HepG2 (cell line): Measurements from ENCODE around the gene GAL3ST2. TPM values are rescaled to one million over a fixed set of nuclear protein-coding genes. Genes with fewer than 3 reads are reported as not detected.
A peak's percentile ranks its signal among the peaks of the same experiment; 100 is the strongest.

ENCODE experiments used
- ATAC-seq: fragments of 200-7000 bp; cut with Tn5 transposase; 3 replicates; pipeline ENCODE4 v1.9.1; 2020; ENCODE audit warnings: mild to moderate bottlenecking, moderate library complexity
- BruUV-seq: library from RNA; stranded (reverse); fragments of 400-500 nt; replicated peaks from 2 replicates; lab custom pipeline; 2021; lab: Mats Ljungman, UMichigan
- CTCF ChIA-PET: fragments of 300-600 bp; formaldehyde crosslinking; extraction: SDS; loops from one replicate; lab custom pipeline; 2021; ENCODE audit warnings: low total read pairs, inconsistent platforms, low intra/inter-chr PET ratio; lab: Yijun Ruan, JAX
- POLR2A ChIA-PET: fragments of 350-600 bp; sonication (Branson Sonifier 250); formaldehyde crosslinking; loops from one replicate; lab custom pipeline; 2020; ENCODE audit warnings: antibody characterized with exemption, inconsistent platforms; lab: Yijun Ruan, JAX
- DNase-seq: peaks from one replicate; pipeline ENCODE4 v3.0.0-alpha.2; 2015; ENCODE audit warnings: low spot score
- FAIRE-seq: peaks from 3 replicates; lab custom pipeline; 2011; peaks lifted over from hg19 to GRCh38; lab: Jason Lieb, UNC
- H2AFZ ChIP-seq: one replicate; pipeline ENCODE4 v1.6.1; 2011; ENCODE audit warnings: low read length, inconsistent platforms
- H3K27ac ChIP-seq: fragments of 300-600 bp; 3 replicates; pipeline ENCODE4 v1.8.0; 2011; ENCODE audit warnings: mixed run types, mild to moderate bottlenecking, mixed read lengths, low read length, inconsistent platforms; ENCODE audit not compliant: insufficient read depth; ENCODE audit errors: extremely low read length
- H3K27me3 ChIP-seq, 2 experiments: fragments of 200-600 bp in 1 of 2; 2 replicates in 1 of 2; 3 replicates in 1 of 2; pipeline versions ENCODE4 v1.6.0 to v1.8.0; 2011; ENCODE audit warnings: low read length in 2 of 2, mild to moderate bottlenecking in 2 of 2, moderate library complexity in 2 of 2, inconsistent platforms in 1 of 2; ENCODE audit not compliant: insufficient read depth in 2 of 2, control insufficient read depth in 1 of 2
- H3K36me3 ChIP-seq, 2 experiments: fragments of 200-600 bp in 1 of 2; replicated peaks in 1 of 2; 2 replicates in 1 of 2; 3 replicates in 1 of 2; pipeline versions ENCODE4 v1.5.1 to v1.8.0; 2011; ENCODE audit warnings: low read length in 2 of 2, inconsistent platforms in 1 of 2; ENCODE audit not compliant: insufficient read depth in 2 of 2, control insufficient read depth in 1 of 2
- H3K4me1 ChIP-seq: 2 replicates; pipeline ENCODE4 v1.5.1; 2012; ENCODE audit warnings: low read length, inconsistent platforms; ENCODE audit not compliant: insufficient read depth
- H3K4me2 ChIP-seq: 2 replicates; pipeline ENCODE4 v1.6.0; 2011; ENCODE audit warnings: low read depth, low read length, inconsistent platforms
- H3K4me3 ChIP-seq, 3 experiments: fragments of 200-600 bp in 1 of 3; sonication (generic), shearing (Covaris generic) in 1 of 3; replicated peaks in 1 of 3; 2 replicates each; pipeline ENCODE4 v1.5.1; 2011 to 2016; ENCODE audit warnings: low read length in 3 of 3, inconsistent platforms in 2 of 3, low read depth in 2 of 3, mild to moderate bottlenecking in 2 of 3, control low read depth in 1 of 3, mixed read lengths in 1 of 3; ENCODE audit not compliant: insufficient read depth in 1 of 3
- H3K79me2 ChIP-seq: one replicate; pipeline ENCODE4 v1.6.1; 2011; ENCODE audit warnings: low read length, inconsistent platforms; ENCODE audit not compliant: insufficient read depth
- H3K9ac ChIP-seq: 2 replicates; pipeline ENCODE4 v1.6.0; 2011; ENCODE audit warnings: mild to moderate bottlenecking, low read depth, low read length, inconsistent platforms; ENCODE audit not compliant: insufficient read depth
- H3K9me3 ChIP-seq: 2 replicates; pipeline ENCODE4 v1.5.1; 2012; ENCODE audit warnings: mild to moderate bottlenecking, low read length
- H4K20me1 ChIP-seq: 2 replicates; pipeline ENCODE4 v1.6.0; 2011; ENCODE audit warnings: inconsistent platforms, mild to moderate bottlenecking, low read length, moderate library complexity; ENCODE audit not compliant: insufficient read depth
- AGO1 ChIP-seq: fragments of 200-400 bp; formaldehyde crosslinking; IDR thresholded peaks from 2 replicates; pipeline ENCODE4 v1.6.1; 2017; ENCODE audit warnings: mild to moderate bottlenecking, low read depth, low read length, moderate library complexity; ENCODE audit not compliant: poor library complexity, severe bottlenecking
- CHD2 ChIP-seq: IDR thresholded peaks from 2 replicates; pipeline ENCODE4 v1.6.1; 2011; ENCODE audit warnings: low read depth, low read length, improper control_type of control experiment
- GMEB1 ChIP-seq: sonication (generic); formaldehyde crosslinking; IDR thresholded peaks from 2 replicates; pipeline ENCODE4 v1.5.1; 2020; ENCODE audit warnings: missing genetic modification reagents, mild to moderate bottlenecking, borderline replicate concordance
- MATR3 ChIP-seq: sonication (generic); formaldehyde crosslinking; IDR thresholded peaks from 2 replicates; pipeline ENCODE4 v1.4.0; 2020; ENCODE audit warnings: missing genetic modification reagents
- NR2F2 ChIP-seq: IDR thresholded peaks from 2 replicates; pipeline ENCODE4 v1.6.1; 2012; ENCODE audit warnings: low read depth, inconsistent platforms, borderline replicate concordance
- RFXANK ChIP-seq: IDR thresholded peaks from 2 replicates; pipeline ENCODE4 v1.6.1; 2016
- SMC3 ChIP-seq: IDR thresholded peaks from 2 replicates; pipeline ENCODE4 v1.6.1; 2011; ENCODE audit warnings: low read length, improper control_type of control experiment
- SRF ChIP-seq: IDR thresholded peaks from 2 replicates; pipeline ENCODE4 v1.6.1; 2011; ENCODE audit warnings: mild to moderate bottlenecking, low read depth, low read length, moderate library complexity
- THAP7 ChIP-seq: sonication (generic); formaldehyde crosslinking; IDR thresholded peaks from 2 replicates; pipeline ENCODE4 v1.8.1; 2023; ENCODE audit warnings: mild to moderate bottlenecking, missing genetic modification reagents
- THYN1 ChIP-seq: sonication (generic); formaldehyde crosslinking; IDR thresholded peaks from 2 replicates; pipeline ENCODE4 v1.8.1; 2023; ENCODE audit warnings: low read depth, mild to moderate bottlenecking, moderate library complexity, missing genetic modification reagents, borderline replicate concordance
- ZFP36L1 ChIP-seq: sonication (generic); formaldehyde crosslinking; IDR thresholded peaks from 2 replicates; pipeline ENCODE4 v1.8.0; 2022; ENCODE audit warnings: mild to moderate bottlenecking, missing genetic modification reagents, moderate library complexity
- ZNF343 ChIP-seq: sonication (generic); formaldehyde crosslinking; IDR thresholded peaks from 2 replicates; pipeline ENCODE4 v1.4.0; 2020; ENCODE audit warnings: mild to moderate bottlenecking, missing genetic modification reagents
- ZNF510 ChIP-seq: sonication (generic); formaldehyde crosslinking; IDR thresholded peaks from 2 replicates; pipeline ENCODE4 v1.4.0; 2020; ENCODE audit warnings: low read depth, mild to moderate bottlenecking, missing genetic modification reagents
- ZNF572 ChIP-seq: sonication (generic); formaldehyde crosslinking; IDR thresholded peaks from 2 replicates; pipeline ENCODE4 v1.5.1; 2020; ENCODE audit warnings: mild to moderate bottlenecking, missing genetic modification reagents
- ZNF790 ChIP-seq: sonication (generic); formaldehyde crosslinking; IDR thresholded peaks from 2 replicates; pipeline ENCODE4 v1.8.0; 2022; ENCODE audit warnings: missing genetic modification reagents, mild to moderate bottlenecking, borderline replicate concordance
- WGBS: methylation state at CpG from one replicate; pipeline ENCODE4 v1.1.6; 2017; ENCODE audit warnings: low lambda C conversion rate; 5-methylcytosine and 5-hydroxymethylcytosine counted together
- in situ Hi-C: cut with HindIII; loops from 2 replicates; pipeline ENCODE4 v1.10.0; 2017; ENCODE audit warnings: low pct_unique_long_range_greater_than_20kb; ENCODE audit not compliant: extremely low pct_ligation_motif_present
- intact Hi-C: fragments of 100-400 bp; cut with micrococcal nuclease; formaldehyde crosslinking; loops from one replicate; pipeline ENCODE4 v1.10.0; 2022; ENCODE audit not compliant: unreplicated experiment
- polyA plus RNA-seq, 8 experiments: library from polyadenylated mRNA; depleted of rRNA in 3 of 8; stranded (reverse) in 7 of 8; unstranded in 1 of 8; fragments of >200 nt; fragmentation: Illumina TruSeq in 4 of 8; extraction: Trizol in 4 of 8; gene quantifications; 2 replicates each; pipeline versions ENCODE4 v1.2.1 to v1.2.3, GENCODE V29; 2011 to 2016; ENCODE audit warnings: low read depth in 4 of 8, missing spikeins in 1 of 8, mixed read lengths in 1 of 8; ENCODE audit not compliant: insufficient read depth in 1 of 8
- total RNA-seq, 5 experiments: library from RNA; depleted of rRNA; stranded (reverse); fragments of >200 nt; fragmentation: Illumina TruSeq; extraction: Trizol; gene quantifications; 2 replicates each; pipeline ENCODE4 v1.2.3, GENCODE V29; 2016; ENCODE audit warnings: low read depth in 1 of 5
- TF ChIP-seq, protein P1 (sequence below): sonication (generic); formaldehyde crosslinking; IDR thresholded peaks from 2 replicates; pipeline ENCODE4 v1.4.0; 2020; ENCODE audit warnings: missing genetic modification reagents

GAL3ST2 gene
- total and polyA plus RNA-seq, 2 of the 13 experiments (the other 11 are each of a cell fraction or from before 2014, with no cell fraction given) = 0.17 to 0.20 TPM

DNA sequence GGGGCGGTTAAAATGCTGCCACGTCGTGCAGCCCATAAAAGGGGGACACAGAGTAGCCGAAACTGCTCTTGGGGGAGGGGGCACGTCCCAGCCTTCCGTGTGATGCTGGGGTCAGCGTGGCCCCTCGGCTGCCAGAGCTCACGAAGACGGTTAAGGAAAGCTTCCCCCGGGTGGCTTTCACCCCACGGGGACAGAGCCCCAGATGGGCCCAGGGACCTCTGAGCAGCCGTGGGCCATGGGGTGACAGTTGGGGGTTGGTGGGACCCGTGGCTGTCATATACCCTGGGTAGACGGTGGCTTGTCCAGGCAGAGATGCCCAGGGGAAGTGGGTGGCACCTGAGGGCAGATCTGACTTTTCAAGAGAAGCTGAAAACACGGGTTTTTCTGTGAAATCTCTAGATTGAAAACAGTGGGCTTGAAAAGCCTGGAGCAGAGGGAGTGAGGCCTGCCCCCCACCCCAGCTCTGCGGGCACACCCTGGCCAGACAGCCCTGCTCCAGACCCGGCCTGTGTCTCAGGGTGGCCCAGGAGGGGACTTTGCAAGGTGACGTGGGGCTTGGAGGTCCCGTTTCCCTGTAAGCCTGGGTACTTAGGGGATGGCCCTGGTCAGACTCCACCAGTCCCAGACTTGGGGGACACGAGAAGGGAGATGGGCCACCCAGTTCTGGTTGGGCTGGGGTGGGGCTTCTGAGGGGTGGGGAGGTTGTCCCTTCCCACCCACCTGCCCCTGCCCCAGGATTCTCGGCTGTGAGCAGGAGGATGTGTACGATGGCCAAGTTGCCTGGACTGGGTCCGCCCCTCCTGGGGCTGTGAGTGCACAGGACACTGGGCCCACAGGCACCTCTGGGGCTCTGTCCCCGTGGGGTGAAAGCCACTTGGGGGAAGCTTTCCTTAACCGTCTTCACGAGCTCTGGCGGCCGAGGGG lies 33.0 kb downstream of the GAL3ST2 start:
- peak; percentile 14 for ATAC-seq
- TF ChIP-seq, protein P1, sequence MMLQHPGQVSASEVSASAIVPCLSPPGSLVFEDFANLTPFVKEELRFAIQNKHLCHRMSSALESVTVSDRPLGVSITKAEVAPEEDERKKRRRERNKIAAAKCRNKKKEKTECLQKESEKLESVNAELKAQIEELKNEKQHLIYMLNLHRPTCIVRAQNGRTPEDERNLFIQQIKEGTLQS (CRISPR knock-in tag) = peak; percentile 18; the same call in 1 of the 2 replicates
- TF ChIP-seq NR2F2 (0 out of 2 replicates have a peak, but pooled peaks have one; percentile 5), SMC3 (no peak), AGO1 (peak; percentile 70), SRF (peak; percentile 80), ZNF343 (0 out of 2 replicates have a peak, but pooled peaks have one; percentile 20), GMEB1 (CRISPR knock-in tag) (no peak; the same call in 1 of the 2 replicates), MATR3 (CRISPR knock-in tag) (no peak), ZNF572 (CRISPR knock-in tag) (peak; percentile 57; the same call in 1 of the 2 replicates), ZNF790 (CRISPR knock-in tag) (0 out of 2 replicates have a peak, but pooled peaks have one; percentile 24), ZFP36L1 (no peak; the same call in 1 of the 2 replicates), ZNF510 (CRISPR knock-in tag) (no peak), THAP7 (0 out of 2 replicates have a peak, but pooled peaks have one; percentile 33), CHD2 (0 out of 2 replicates have a peak, but pooled peaks have one; percentile 10), RFXANK (CRISPR knock-in tag) (no peak), THYN1 (0 out of 2 replicates have a peak, but pooled peaks have one; percentile 3)

More for the DNA sequence above, 33.0 kb downstream of the GAL3ST2 start:
- peaks cover 40% of the 10 kb centered on the region for H3K4me1 ChIP-seq
- ChIA-PET POLR2A (interaction anchor here (0.7 to 4.2 kb wide), 20 partner anchors 8 to 123 kb away, joined by 3 to 218 read pairs (median 4); partner anchors contain the start of genes D2HGDH, DTYMK, GAL3ST2 and ING5), CTCF (no interaction called here)
- peaks cover 52% of the 10 kb centered on the region for H3K79me2 ChIP-seq
- peak overlapping the region; percentile 90 for H3K9ac ChIP-seq
- no peaks in the 10 kb centered on the region; a peak in 3 of 5 replicates for H3K36me3 ChIP-seq
- peak overlapping the region; percentile 88 for H3K4me2 ChIP-seq
- intact Hi-C loops = loop anchor here (1.0 to 2.0 kb wide), 2 partner anchors 9 to 39 kb away; no protein-coding TSS in a partner anchor
- H3K27ac ChIP-seq = peak overlapping the region; percentile 84
- in situ Hi-C loops = loop anchor here (5.0 kb wide), 1 partner anchor 37 kb away; no protein-coding TSS in a partner anchor
- peak overlapping the region; percentile 73 to 85 (median 81) for H3K4me3 ChIP-seq
- H3K9me3 ChIP-seq = no peaks in the 10 kb centered on the region
- WGBS = 3% methylated on average over 25 of the region's 29 CpGs
- TSS peak; percentile 78 for BruUV-seq
- DNase-seq (no peak), FAIRE-seq (peak; percentile 4)
- no peak overlapping the region for H2AFZ ChIP-seq
- H4K20me1 ChIP-seq = peaks cover 10% of the 10 kb centered on the region; the same call in 1 of the 2 replicates
- no peaks in the 10 kb centered on the region; a peak in 1 of 5 replicates for H3K27me3 ChIP-seq
